Adrenal gland (tissue), 12 donors: ENCODE results near the gene BMERB1. TPM values are rescaled to one million over a fixed set of nuclear protein-coding genes. Genes with fewer than 3 reads are reported as not detected.

Experiments used
- DNase-seq, 7 donors: peaks; one replicate each; pipeline ENCODE4 v3.0.0-alpha.2; 2019 to 2020
- H3K27ac ChIP-seq, 5 donors: fragments of 200-600 bp; sonication (generic) in 4 of 5; 1 replicate in 3 of 5; 2 replicates in 2 of 5; pipeline versions ENCODE4 v1.5.1 to v1.8.0; 2016 to 2020; ENCODE audit warnings: mild to moderate bottlenecking in 1 of 5
- H3K27me3 ChIP-seq: fragments of 200-600 bp; 2 replicates; pipeline ENCODE4 v1.8.0; 2021
- H3K36me3 ChIP-seq, 2 donors: fragments of 200-600 bp; replicated peaks in 1 of 2; 1 replicate in 1 of 2; 2 replicates in 1 of 2; pipeline versions ENCODE4 v1.5.1 to v1.8.0; 2018 to 2022
- H3K4me1 ChIP-seq, 2 donors: fragments of 200-600 bp; replicated peaks in 1 of 2; 1 replicate in 1 of 2; 2 replicates in 1 of 2; pipeline versions ENCODE4 v1.5.1 to v1.8.0; 2018 to 2021
- H3K4me3 ChIP-seq, 4 donors: fragments of 200-600 bp; sonication (generic) in 3 of 4; one replicate each; pipeline ENCODE4 v1.5.1; 2016 to 2018
- H3K9me3 ChIP-seq, 3 donors: fragments of 200-600 bp; sonication (generic) in 1 of 3; replicated peaks in 1 of 3; 1 replicate in 2 of 3; 2 replicates in 1 of 3; pipeline versions ENCODE4 v1.5.1 to v1.8.0; 2016 to 2021
- POLR2A ChIP-seq, 2 donors: fragments of 450-650 bp; IDR thresholded peaks; one replicate each; pipeline ENCODE4 v1.6.1; 2017; ENCODE audit warnings: antibody characterized with exemption in 2 of 2, mild to moderate bottlenecking in 2 of 2, moderate library complexity in 1 of 2
- WGBS, 4 donors: extraction: QIAGEN DNeasy Blood & Tissue Kit in 2 of 4; methylation state at CpG; one replicate each; pipeline versions ENCODE4 v1.1.5 to v1.1.7; 2013 to 2017; 5-methylcytosine and 5-hydroxymethylcytosine counted together
- intact Hi-C, 2 donors: fragments of 100-400 bp; cut with DNase I; formaldehyde crosslinking; loops; one replicate each; pipeline versions ENCODE4 v1.14.1 to v1.15.0; 2022 to 2023
- polyA plus RNA-seq, 3 donors: library from polyadenylated mRNA; stranded (reverse); fragments of 200-250 nt in 2 of 3; fragments of 350-450 nt in 1 of 3; fragmentation: Illumina TruSeq in 1 of 3; extraction: RNeasy Lipid Tissue Mini Kit (QIAGEN cat#74804) in 1 of 3; gene quantifications; one replicate each; pipeline ENCODE4 v1.2.3, GENCODE V29; 2013 to 2014
- total RNA-seq, 9 donors: library from RNA; depleted of rRNA in 4 of 9; stranded (reverse); fragments of >200 nt in 4 of 9; fragments of 120-200 nt in 1 of 9; fragmentation: NEBNext Ultra II Directional in 1 of 9; extraction: Animal tissue kit (Norgen Biotek cat#: 25700) in 1 of 9; gene quantifications; one replicate each; pipeline versions ENCODE4 v1.1.0 to v1.2.4, GENCODE V29; 2013 to 2023
- TF ChIP-seq, protein P1 (sequence below), 6 experiments: fragments of 450-650 bp in 4 of 6; fragments of 200-600 bp in 2 of 6; sonication (generic) in 1 of 6; IDR thresholded peaks; 1 replicate in 5 of 6; 2 replicates in 1 of 6; pipeline versions ENCODE4 v1.5.1 to v1.8.0; 2016 to 2021; ENCODE audit warnings: antibody characterized with exemption in 6 of 6, mild to moderate bottlenecking in 2 of 6, moderate library complexity in 1 of 6
- donor health status: healthy with polysubstance abuse.
- donor health status: Bipolar disorder and iron deficiency.
- donor health status: DM: yes; HTN: yes; CAD: no.
- donor health status: DM: no; HTN: no; CAD: no.
- donor health status: DM: no; HTN: no; CAD: no.
- donor health status: DM: yes; HTN: yes; CAD: no.

The BMERB1 gene
- total and polyA plus RNA-seq, 12 donors = 9.8 to 56.0 (median 18.7) TPM

DNA sequence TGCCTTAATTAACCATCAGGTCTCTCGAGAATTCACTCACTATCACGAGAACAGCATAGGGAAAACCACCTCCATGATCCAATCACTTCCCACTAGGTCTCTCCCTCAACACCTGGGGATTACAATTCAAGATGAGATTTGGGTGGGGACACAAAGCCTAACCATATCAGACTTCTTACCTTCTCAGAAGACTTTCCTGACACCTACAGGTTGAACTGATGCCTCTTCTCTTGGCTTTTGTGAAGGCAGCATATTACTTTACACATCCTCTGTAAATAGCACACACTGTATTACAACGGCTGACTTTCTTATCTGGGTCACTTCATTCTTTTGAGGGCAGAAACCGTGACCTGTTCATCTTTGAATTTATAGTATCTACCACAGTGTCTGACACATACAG lies 23.6 kb downstream of the BMERB1 start:
- no peaks in the 10 kb centered on the region for H3K27me3 ChIP-seq
- H3K4me3 ChIP-seq = no peak overlapping the region
- no peaks in the 10 kb centered on the region for H3K4me1 ChIP-seq
- H3K36me3 ChIP-seq = no peaks in the 10 kb centered on the region
- DNase-seq = no peak
- no peak overlapping the region for H3K27ac ChIP-seq
- TF ChIP-seq POLR2A (IDR thresholded peaks at IDR 0.05) = no peak
- TF ChIP-seq, protein P1, sequence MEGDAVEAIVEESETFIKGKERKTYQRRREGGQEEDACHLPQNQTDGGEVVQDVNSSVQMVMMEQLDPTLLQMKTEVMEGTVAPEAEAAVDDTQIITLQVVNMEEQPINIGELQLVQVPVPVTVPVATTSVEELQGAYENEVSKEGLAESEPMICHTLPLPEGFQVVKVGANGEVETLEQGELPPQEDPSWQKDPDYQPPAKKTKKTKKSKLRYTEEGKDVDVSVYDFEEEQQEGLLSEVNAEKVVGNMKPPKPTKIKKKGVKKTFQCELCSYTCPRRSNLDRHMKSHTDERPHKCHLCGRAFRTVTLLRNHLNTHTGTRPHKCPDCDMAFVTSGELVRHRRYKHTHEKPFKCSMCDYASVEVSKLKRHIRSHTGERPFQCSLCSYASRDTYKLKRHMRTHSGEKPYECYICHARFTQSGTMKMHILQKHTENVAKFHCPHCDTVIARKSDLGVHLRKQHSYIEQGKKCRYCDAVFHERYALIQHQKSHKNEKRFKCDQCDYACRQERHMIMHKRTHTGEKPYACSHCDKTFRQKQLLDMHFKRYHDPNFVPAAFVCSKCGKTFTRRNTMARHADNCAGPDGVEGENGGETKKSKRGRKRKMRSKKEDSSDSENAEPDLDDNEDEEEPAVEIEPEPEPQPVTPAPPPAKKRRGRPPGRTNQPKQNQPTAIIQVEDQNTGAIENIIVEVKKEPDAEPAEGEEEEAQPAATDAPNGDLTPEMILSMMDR (IDR thresholded peaks at IDR 0.05) = no peak
- WGBS, 4 donors = 60 to 63% (median 61%) methylated on average over 4 of the region's 4 CpGs
- no peaks in the 10 kb centered on the region for H3K9me3 ChIP-seq
- intact Hi-C loops = no loop called here

DNA sequence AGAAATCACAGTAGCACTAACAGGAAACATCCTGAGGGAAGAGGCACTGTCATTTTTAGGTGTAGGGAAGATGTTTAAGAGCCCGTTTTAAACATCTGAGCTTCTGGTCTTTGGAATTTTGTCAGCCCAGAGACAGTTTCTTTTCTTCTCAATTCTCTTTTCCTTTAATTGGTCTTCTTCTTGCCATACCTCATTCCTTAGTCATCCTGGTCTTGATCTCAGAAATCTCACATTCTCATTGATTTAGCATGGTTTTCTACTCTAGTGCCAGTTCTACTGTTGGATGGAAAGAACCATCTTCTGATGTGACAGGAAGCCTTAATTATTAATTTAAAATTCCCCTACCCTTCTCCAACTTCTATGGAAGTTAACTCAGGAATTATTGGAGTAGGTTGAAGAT lies 25.4 kb downstream of the BMERB1 start:
- H3K4me3 ChIP-seq = no peak overlapping the region
- no peaks in the 10 kb centered on the region for H3K9me3 ChIP-seq
- no peaks in the 10 kb centered on the region for H3K36me3 ChIP-seq
- H3K27ac ChIP-seq = no peak overlapping the region
- no peaks in the 10 kb centered on the region for H3K4me1 ChIP-seq
- H3K27me3 ChIP-seq = no peaks in the 10 kb centered on the region
- WGBS, 4 donors = 85 to 96% (median 93%) methylated on average over 1 of the region's 1 CpG
- DNase-seq = no peak
- no peak for TF ChIP-seq POLR2A (IDR thresholded peaks at IDR 0.05)
- TF ChIP-seq, protein P1 (IDR thresholded peaks at IDR 0.05) = no peak
- intact Hi-C loops = no loop called here

DNA sequence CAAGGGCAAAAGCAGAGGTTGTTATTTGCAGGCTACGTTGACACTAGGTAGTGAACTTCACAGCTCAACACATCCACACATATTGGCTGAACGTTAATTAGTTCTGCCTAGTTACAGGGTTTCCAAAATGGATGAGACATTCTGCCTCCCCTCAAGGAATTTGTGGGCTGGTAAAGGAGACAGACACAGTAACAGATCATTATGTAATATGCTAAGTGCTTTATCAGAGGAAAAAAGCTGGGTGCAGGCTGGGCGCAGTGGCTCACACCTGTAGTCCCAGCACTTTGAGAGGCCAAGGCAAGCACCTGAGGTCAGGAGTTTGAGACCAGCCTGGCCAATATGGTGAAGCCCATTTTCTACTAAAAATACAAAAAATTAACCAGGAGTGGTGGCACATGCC lies 26.2 kb downstream of the BMERB1 start:
- intact Hi-C loops = no loop called here
- 77 to 88% (median 85%) methylated on average over 3 of the region's 3 CpGs for WGBS, 4 donors
- TF ChIP-seq, protein P1 (IDR thresholded peaks at IDR 0.05) = no peak
- TF ChIP-seq POLR2A (IDR thresholded peaks at IDR 0.05) = no peak

DNA sequence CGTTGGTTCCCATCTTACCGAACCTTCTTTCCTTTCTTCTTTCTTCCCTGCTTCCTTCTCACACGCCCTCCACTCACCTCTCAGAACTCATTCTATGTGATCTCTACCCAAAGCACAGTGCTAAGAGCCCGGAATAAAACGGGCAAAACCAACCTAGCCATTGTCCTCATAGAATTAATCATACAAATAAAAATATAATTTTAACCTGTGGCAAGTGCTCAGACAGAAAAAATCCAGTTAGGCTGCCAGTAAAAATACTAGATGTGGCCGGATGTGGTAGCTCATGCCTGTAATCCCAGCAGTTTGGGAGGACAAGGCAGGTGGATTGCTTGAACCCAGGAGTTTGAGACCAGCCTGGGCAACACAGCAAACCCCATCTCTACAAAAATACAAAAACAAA lies 27.0 kb downstream of the BMERB1 start:
- Histone ChIP-seq H3K4me1 (no peaks in the 10 kb centered on the region), H3K27ac (no peak overlapping the region), H3K36me3 (no peaks in the 10 kb centered on the region), H3K27me3 (no peaks in the 10 kb centered on the region), H3K9me3 (no peaks in the 10 kb centered on the region), H3K4me3 (no peak overlapping the region)
- 84 to 88% (median 87%) methylated on average over 6 of the region's 6 CpGs for WGBS, 4 donors
- TF ChIP-seq POLR2A (IDR thresholded peaks at IDR 0.05) = no peak
- TF ChIP-seq, protein P1 (IDR thresholded peaks at IDR 0.05) = no peak
- DNase-seq = no peak
- intact Hi-C loops = no loop called here

More for the DNA sequence above, 26.2 kb downstream of the BMERB1 start:
- Histone ChIP-seq H3K4me3 (no peak overlapping the region), H3K4me1 (no peaks in the 10 kb centered on the region), H3K9me3 (no peaks in the 10 kb centered on the region), H3K27ac (no peak overlapping the region), H3K27me3 (no peaks in the 10 kb centered on the region), H3K36me3 (no peaks in the 10 kb centered on the region)
- no peak for DNase-seq
